ENCODE measurements around the gene BAHD1. TPM values are rescaled to one million over a fixed set of nuclear protein-coding genes. Genes with fewer than 3 reads are reported as not detected.

BAHD1 gene
- total RNA-seq, 4 donors from 2014 or later: 9.0 to 35.5 (median 26.4) TPM

GRCh38 chr15:40438712-40439111 lies 2.0 kb upstream of the BAHD1 start:
- TF ChIP-seq POLR2AphosphoS5 (IDR thresholded peaks at IDR 0.05): no peak
- no peak for TF ChIP-seq EP300 (IDR thresholded peaks at IDR 0.05; ENCODE audit: low read depth)
- no peak for TF ChIP-seq CTCF (IDR thresholded peaks at IDR 0.05)
- no peak for TF ChIP-seq POLR2A (IDR thresholded peaks at IDR 0.05)
- peaks cover 23% of the 10 kb centered on the region for H3K27me3 ChIP-seq
- DNase-seq: no peak
- in situ Hi-C loops (cut with MboI; ENCODE audit: low pct_ligation_motif_present in 1 of 4, low pct_unique_long_range_greater_than_20kb in 1 of 4, low sequenced_read_pairs in 3 of 4) (no loop called here), intact Hi-C loops (cut with DNase I; ENCODE audit: low total_unique reads) (no loop called here)
- no peak overlapping the region for H3K4me3 ChIP-seq
- no peak overlapping the region for H3K27ac ChIP-seq
- no peaks in the 10 kb centered on the region for H3K9me3 ChIP-seq
- H3K4me1 ChIP-seq: peaks cover 25 to 49% (median 40%) of the 10 kb centered on the region in 4 donors
- 73% methylated on average over 12 of the region's 12 CpGs; no CpG with 5 or more reads in 1 of the 2 donors for WGBS, 2 donors (ENCODE audit: low coverage in 1 of 2)
- no peaks in the 10 kb centered on the region for H3K36me3 ChIP-seq

- intact Hi-C loops (cut with DNase I; ENCODE audit: low total_unique reads) (no loop called here), in situ Hi-C loops (cut with MboI; ENCODE audit: low pct_ligation_motif_present in 1 of 4, low pct_unique_long_range_greater_than_20kb in 1 of 4, low sequenced_read_pairs in 3 of 4) (no loop called here)
- peak overlapping the region in 2 of 4 donors; percentile 84 to 89 for H3K27ac ChIP-seq
- no peaks in the 10 kb centered on the region for H3K9me3 ChIP-seq
- TF ChIP-seq CTCF (IDR thresholded peaks at IDR 0.05): no peak
- no peak for TF ChIP-seq EP300 (IDR thresholded peaks at IDR 0.05; ENCODE audit: low read depth)
- no peak for TF ChIP-seq POLR2A (IDR thresholded peaks at IDR 0.05)
- TF ChIP-seq POLR2AphosphoS5 (IDR thresholded peaks at IDR 0.05): no peak
- DNase-seq: peak; percentile 34
- no peaks in the 10 kb centered on the region for H3K36me3 ChIP-seq
- 3 to 9% methylated on average over 6 to 14 of the region's 15 CpGs for WGBS, 2 donors (ENCODE audit: low coverage in 1 of 2)
- peak overlapping the region in 3 of 4 donors; percentile 52 to 95 (median 95) for H3K4me3 ChIP-seq
- H3K4me1 ChIP-seq: peaks cover 25 to 57% (median 40%) of the 10 kb centered on the region in 4 donors
- H3K27me3 ChIP-seq: peaks cover 23% of the 10 kb centered on the region
Observed at GRCh38 chr15:40439461-40439959, 1.2 kb upstream of the BAHD1 start.

- in situ Hi-C loops (cut with MboI; ENCODE audit: low pct_ligation_motif_present in 1 of 4, low pct_unique_long_range_greater_than_20kb in 1 of 4, low sequenced_read_pairs in 3 of 4) (no loop called here), intact Hi-C loops (cut with DNase I; ENCODE audit: low total_unique reads) (no loop called here)
- DNase-seq: peak; percentile 68
- TF ChIP-seq POLR2AphosphoS5 (IDR thresholded peaks at IDR 0.05) (no peak), CTCF (IDR thresholded peaks at IDR 0.05) (no peak), EP300 (IDR thresholded peaks at IDR 0.05; ENCODE audit: low read depth) (no peak), POLR2A (IDR thresholded peaks at IDR 0.05) (no peak)
- Histone ChIP-seq H3K27ac (peak overlapping the region; percentile 61 to 89 (median 74)), H3K4me1 (peaks cover 25 to 64% (median 43%) of the 10 kb centered on the region in 4 donors), H3K27me3 (peaks cover 23% of the 10 kb centered on the region), H3K36me3 (no peaks in the 10 kb centered on the region), H3K9me3 (no peaks in the 10 kb centered on the region), H3K4me3 (peak overlapping the region; percentile 40 to 95 (median 74))
- 0 to 1% methylated on average over 8 to 35 of the region's 35 CpGs for WGBS, 2 donors (ENCODE audit: low coverage in 1 of 2)
Observed at GRCh38 chr15:40439960-40440742, 602 bp upstream of the BAHD1 start.

Data from transverse colon (tissue), 4 donors.